Measurements from ENCODE around the gene GFY.

The GFY gene

GRCh38 chr19:49445997-49446396 is 20.8 kb downstream of the GFY start:
- TF ChIP-seq CTCF (tag by site-specific recombination; IDR thresholded peaks at IDR 0.05) (peak; percentile 10; the same call in 1 of the 2 replicates), ZNF510 (tag by site-specific recombination; IDR thresholded peaks at IDR 0.05; ENCODE audit: insufficient replicate concordance) (no peak), FEZF1 (tag by site-specific recombination; IDR thresholded peaks at IDR 0.05) (no peak), ZFP3 (tag by site-specific recombination; IDR thresholded peaks at IDR 0.05; ENCODE audit: low read depth) (no peak), ZNF433 (tag by site-specific recombination; IDR thresholded peaks at IDR 0.05; ENCODE audit: low read depth) (no peak), TCF7L2 (IDR thresholded peaks at IDR 0.05; ENCODE audit: borderline replicate concordance, low read depth, low read length) (no peak), ZNF133 (tag by site-specific recombination; IDR thresholded peaks at IDR 0.05) (no peak), ZSCAN4 (tag by site-specific recombination; IDR thresholded peaks at IDR 0.05) (no peak), ZNF768 (tag by site-specific recombination; IDR thresholded peaks at IDR 0.05) (no peak)
- ChIA-PET POLR2A (interaction anchor here (0.6 to 2.1 kb wide), 4 partner anchors 33 to 83 kb away, joined by 3 to 5 read pairs (median 4); partner anchors contain the start of gene DKKL1), CTCF (interaction anchor here (0.7 to 3.2 kb wide), 6 partner anchors 25 to 207 kb away, joined by 3 to 28 read pairs (median 6); no protein-coding TSS in a partner anchor)

GRCh38 chr19:49447485-49448431 is 22.6 kb downstream of the GFY start:
- Histone ChIP-seq H3K4me1 (ENCODE audit: control insufficient read depth, insufficient read depth, low read length) (no peaks in the 10 kb centered on the region), H3K9me3 (ENCODE audit: control insufficient read depth, insufficient read depth, low read depth, low read length) (no peaks in the 10 kb centered on the region), H3K4me3 (ENCODE audit: low read depth, low read length) (no peak overlapping the region), H3K27ac (ENCODE audit: extremely low read depth, low read depth, low read length) (no peak overlapping the region), H3K36me3 (ENCODE audit: control insufficient read depth in 2 of 2, insufficient read depth in 1 of 2, low read length in 2 of 2) (peaks cover 17 to 45% of the 10 kb centered on the region in 2 experiments)
- ChIA-PET CTCF (interaction anchor here (0.6 to 1.3 kb wide), 6 partner anchors 26 to 124 kb away, joined by 3 to 6 read pairs (median 4); no protein-coding TSS in a partner anchor), POLR2A (interaction anchor here (1.0 kb wide), 1 partner anchor 44 kb away, joined by 3 read pairs; no protein-coding TSS in a partner anchor)
- TF ChIP-seq REPIN1 (tag by site-specific recombination; IDR thresholded peaks at IDR 0.05; ENCODE audit: low read depth): no peak
- TF ChIP-seq ZNF155 (tag by site-specific recombination; IDR thresholded peaks at IDR 0.05): no peak
- no peak for TF ChIP-seq ZNF610 (tag by site-specific recombination; IDR thresholded peaks at IDR 0.05; ENCODE audit: borderline replicate concordance)
- no peak for TF ChIP-seq ZNF449 (tag by site-specific recombination; IDR thresholded peaks at IDR 0.05)
- TF ChIP-seq SP3 (tag by site-specific recombination; IDR thresholded peaks at IDR 0.05): peak; percentile 68
- TF ChIP-seq ZNF488 (tag by site-specific recombination; IDR thresholded peaks at IDR 0.05): no peak
- no peak for TF ChIP-seq KLF10 (tag by site-specific recombination; IDR thresholded peaks at IDR 0.05)
- TF ChIP-seq INSM2 (tag by site-specific recombination; IDR thresholded peaks at IDR 0.05): no peak
- TF ChIP-seq SETDB1 (IDR thresholded peaks at IDR 0.05; ENCODE audit: insufficient read length, low read length): no peak
- TF ChIP-seq ZNF473 (tag by site-specific recombination; IDR thresholded peaks at IDR 0.05): no peak
- no peak for TF ChIP-seq BCL6B (tag by site-specific recombination; IDR thresholded peaks at IDR 0.05)
- no peak for TF ChIP-seq YY2 (tag by site-specific recombination; IDR thresholded peaks at IDR 0.05)
- TF ChIP-seq ZNF514 (tag by site-specific recombination; IDR thresholded peaks at IDR 0.05): no peak
- peak; percentile 77 for TF ChIP-seq KLF9 (tag by site-specific recombination; IDR thresholded peaks at IDR 0.05; ENCODE audit: low read depth)
- TF ChIP-seq ZFP3 (tag by site-specific recombination; IDR thresholded peaks at IDR 0.05; ENCODE audit: low read depth): no peak
- no peak for TF ChIP-seq ZNF274 (IDR thresholded peaks at IDR 0.05; ENCODE audit: low read length)
- no peak for TF ChIP-seq ZNF274 (tag by site-specific recombination; IDR thresholded peaks at IDR 0.05; ENCODE audit: borderline replicate concordance)

More at GRCh38 chr19:49445997-49446396, 20.8 kb downstream of the GFY start:
- H3K4me3 ChIP-seq (ENCODE audit: low read depth, low read length): no peak overlapping the region
- peaks cover 7% of the 10 kb centered on the region for H3K4me1 ChIP-seq (ENCODE audit: control insufficient read depth, insufficient read depth, low read length)
- H3K27ac ChIP-seq (ENCODE audit: extremely low read depth, low read depth, low read length): no peak overlapping the region
- no peaks in the 10 kb centered on the region for H3K9me3 ChIP-seq (ENCODE audit: control insufficient read depth, insufficient read depth, low read depth, low read length)
- H3K36me3 ChIP-seq (ENCODE audit: control insufficient read depth in 2 of 2, insufficient read depth in 1 of 2, low read length in 2 of 2): peaks cover 17 to 45% of the 10 kb centered on the region in 2 experiments
